Measurements from ENCODE around the gene CAPZB.

- no peak for TF ChIP-seq POLR2A (IDR thresholded peaks at IDR 0.05)
- no peak for TF ChIP-seq CTCF (IDR thresholded peaks at IDR 0.05)
These were observed 27.2 kb upstream of the CAPZB start for GRCh38 chr1:19512545-19512944.

All from lower leg skin (tissue), 3 donors.